ENCODE data around the gene FGFBP3.

The FGFBP3 gene

DNA sequence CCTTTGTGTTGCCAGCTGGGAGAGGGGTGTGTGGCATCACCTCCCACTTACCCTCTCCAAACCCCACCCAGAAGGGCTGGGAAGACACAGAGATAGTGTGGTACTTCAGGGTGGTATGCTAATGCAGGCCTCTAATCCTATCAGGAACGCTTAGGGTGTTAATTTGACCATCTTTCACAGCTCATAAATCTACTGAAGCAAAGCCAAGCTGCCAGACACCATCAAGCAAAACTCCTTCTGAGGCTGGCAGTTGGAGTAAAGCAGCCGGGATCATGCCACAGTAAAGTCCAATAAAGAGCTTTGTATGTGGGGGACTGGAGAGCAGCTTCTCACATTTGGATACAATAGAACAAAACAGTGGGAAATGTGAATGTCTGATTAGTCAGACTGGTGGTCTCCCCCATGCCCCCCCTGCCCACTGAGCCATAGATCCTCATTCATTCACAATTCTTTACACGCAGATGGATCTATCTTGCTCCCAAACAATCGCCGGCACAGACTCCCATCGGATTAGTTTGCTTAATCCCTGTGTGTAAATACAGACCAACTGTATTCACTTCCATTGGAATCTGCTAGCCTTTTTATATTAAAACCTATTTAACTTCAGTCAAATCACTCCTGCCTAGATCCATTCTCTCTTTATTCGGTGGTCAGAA is 29.6 kb downstream of the FGFBP3 start:
- H3K27me3 ChIP-seq (ENCODE audit: control insufficient read depth, insufficient read depth, low read length): no peaks in the 10 kb centered on the region
- no peak overlapping the region for H3K9ac ChIP-seq (ENCODE audit: low read depth, low read length)
- H3K9me3 ChIP-seq (ENCODE audit: control insufficient read depth, insufficient read depth, low read length): no peaks in the 10 kb centered on the region
- no peaks in the 10 kb centered on the region for H3K36me3 ChIP-seq (ENCODE audit: control insufficient read depth, insufficient read depth, low read length)
- H3K4me1 ChIP-seq (ENCODE audit: control insufficient read depth, insufficient read depth, low read length): peaks cover 21% of the 10 kb centered on the region
- no peak overlapping the region for H3K4me3 ChIP-seq (ENCODE audit: low read depth, low read length)

DNA sequence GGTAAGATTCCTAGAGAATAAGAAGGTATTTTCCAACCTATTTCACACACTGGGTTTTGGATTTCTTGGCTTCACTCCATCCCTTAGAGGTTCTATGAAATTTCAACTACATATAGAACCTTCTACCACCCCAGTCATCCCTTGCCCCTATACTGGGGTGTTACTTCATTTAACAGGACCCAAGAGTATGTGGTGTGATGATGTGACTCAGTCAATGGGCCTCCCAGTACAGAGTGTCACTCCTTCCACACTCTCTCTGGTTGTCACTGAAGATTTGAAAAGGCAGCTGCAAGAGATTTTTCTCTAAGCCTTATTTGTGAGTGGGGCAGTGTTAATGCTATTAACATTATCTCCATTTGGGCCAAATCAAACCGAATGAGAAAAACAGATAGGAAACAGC is 33.5 kb downstream of the FGFBP3 start:
- Histone ChIP-seq H3K36me3 (ENCODE audit: control insufficient read depth, insufficient read depth, low read length) (no peaks in the 10 kb centered on the region), H3K9me3 (ENCODE audit: control insufficient read depth, insufficient read depth, low read length) (no peaks in the 10 kb centered on the region), H3K9ac (ENCODE audit: low read depth, low read length) (no peak overlapping the region), H3K27me3 (ENCODE audit: control insufficient read depth, insufficient read depth, low read length) (no peaks in the 10 kb centered on the region), H3K4me3 (ENCODE audit: low read depth, low read length) (no peak overlapping the region), H3K4me1 (ENCODE audit: control insufficient read depth, insufficient read depth, low read length) (peaks cover 7% of the 10 kb centered on the region)

DNA sequence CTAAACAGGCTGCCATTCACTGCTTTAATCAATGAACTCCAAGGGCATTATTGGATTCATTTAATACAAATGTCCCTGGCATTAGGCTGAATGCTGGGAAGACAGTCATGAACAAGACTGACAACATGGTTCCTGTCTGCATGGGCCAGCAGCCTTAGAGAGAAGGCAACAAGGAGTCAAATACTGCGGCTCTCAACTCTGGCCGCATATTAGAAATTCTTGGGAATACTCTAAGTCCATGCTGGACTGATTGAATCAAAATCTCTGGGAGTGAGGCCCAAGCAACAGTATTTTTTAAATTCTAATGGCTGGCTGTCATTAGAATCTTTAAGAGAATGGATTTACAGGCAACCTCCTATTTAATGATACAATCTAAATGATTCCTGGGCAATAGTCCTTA is 34.1 kb downstream of the FGFBP3 start:
- Histone ChIP-seq H3K36me3 (ENCODE audit: control insufficient read depth, insufficient read depth, low read length) (no peaks in the 10 kb centered on the region), H3K4me1 (ENCODE audit: control insufficient read depth, insufficient read depth, low read length) (peaks cover 3% of the 10 kb centered on the region)

DNA sequence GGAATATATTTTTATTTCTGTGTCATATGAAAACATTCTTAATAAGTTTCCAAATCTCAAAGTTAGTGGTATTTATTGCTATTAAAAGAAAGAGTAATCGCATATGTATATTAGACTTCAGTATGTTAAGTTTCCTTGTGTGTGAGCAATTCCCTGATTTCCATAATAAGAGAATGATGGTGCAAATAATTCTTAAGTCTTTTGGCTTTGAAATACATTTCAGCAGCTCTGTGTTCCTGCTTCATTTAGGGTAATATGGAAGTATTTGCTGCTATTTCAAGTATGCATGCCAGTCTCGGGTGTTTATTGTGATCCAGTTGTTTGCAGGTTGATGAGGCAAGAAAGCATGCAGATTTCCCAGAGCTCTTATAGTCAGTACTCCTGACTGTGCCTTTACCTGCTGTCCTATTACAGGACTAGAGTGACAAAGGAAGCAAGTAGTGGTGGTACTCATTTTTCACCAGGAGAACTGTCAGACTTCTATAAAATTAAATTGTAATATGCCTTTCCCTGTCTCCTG is 43.7 kb downstream of the FGFBP3 start:
- peaks cover 3% of the 10 kb centered on the region for H3K4me1 ChIP-seq (ENCODE audit: control insufficient read depth, insufficient read depth, low read length)
- no peak overlapping the region for H3K4me3 ChIP-seq (ENCODE audit: low read depth, low read length)
- no peaks in the 10 kb centered on the region for H3K9me3 ChIP-seq (ENCODE audit: control insufficient read depth, insufficient read depth, low read length)
- no peaks in the 10 kb centered on the region for H3K27me3 ChIP-seq (ENCODE audit: control insufficient read depth, insufficient read depth, low read length)
- no peaks in the 10 kb centered on the region for H3K36me3 ChIP-seq (ENCODE audit: control insufficient read depth, insufficient read depth, low read length)
- no peak overlapping the region for H3K9ac ChIP-seq (ENCODE audit: low read depth, low read length)

More for the DNA sequence above, 34.1 kb downstream of the FGFBP3 start:
- Histone ChIP-seq H3K9me3 (ENCODE audit: control insufficient read depth, insufficient read depth, low read length) (no peaks in the 10 kb centered on the region), H3K4me3 (ENCODE audit: low read depth, low read length) (no peak overlapping the region), H3K9ac (ENCODE audit: low read depth, low read length) (no peak overlapping the region), H3K27me3 (ENCODE audit: control insufficient read depth, insufficient read depth, low read length) (no peaks in the 10 kb centered on the region)

DNA sequence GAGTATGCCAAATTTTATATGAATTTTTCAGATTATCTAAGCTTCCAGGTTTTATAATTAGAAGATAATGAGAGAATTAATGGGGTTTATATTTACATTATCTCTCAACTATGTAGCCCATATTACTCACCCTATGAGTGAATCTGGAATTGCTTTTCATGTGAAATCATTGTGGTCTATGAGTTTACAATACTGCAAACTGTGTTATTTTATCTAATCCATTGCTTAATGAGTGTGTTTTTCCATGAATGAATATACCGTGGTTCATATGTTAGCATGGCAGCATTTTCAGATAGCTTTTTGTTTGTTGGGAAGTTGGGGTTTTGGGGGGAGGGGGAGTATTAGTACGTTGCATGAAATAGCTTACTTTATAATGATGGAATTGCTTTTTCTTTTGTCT is 44.5 kb downstream of the FGFBP3 start:
- H3K4me1 ChIP-seq (ENCODE audit: control insufficient read depth, insufficient read depth, low read length): peaks cover 3% of the 10 kb centered on the region
- no peaks in the 10 kb centered on the region for H3K27me3 ChIP-seq (ENCODE audit: control insufficient read depth, insufficient read depth, low read length)
- no peak overlapping the region for H3K4me3 ChIP-seq (ENCODE audit: low read depth, low read length)
- H3K36me3 ChIP-seq (ENCODE audit: control insufficient read depth, insufficient read depth, low read length): peaks cover 1% of the 10 kb centered on the region
- H3K9ac ChIP-seq (ENCODE audit: low read depth, low read length): no peak overlapping the region
- no peaks in the 10 kb centered on the region for H3K9me3 ChIP-seq (ENCODE audit: control insufficient read depth, insufficient read depth, low read length)

DNA sequence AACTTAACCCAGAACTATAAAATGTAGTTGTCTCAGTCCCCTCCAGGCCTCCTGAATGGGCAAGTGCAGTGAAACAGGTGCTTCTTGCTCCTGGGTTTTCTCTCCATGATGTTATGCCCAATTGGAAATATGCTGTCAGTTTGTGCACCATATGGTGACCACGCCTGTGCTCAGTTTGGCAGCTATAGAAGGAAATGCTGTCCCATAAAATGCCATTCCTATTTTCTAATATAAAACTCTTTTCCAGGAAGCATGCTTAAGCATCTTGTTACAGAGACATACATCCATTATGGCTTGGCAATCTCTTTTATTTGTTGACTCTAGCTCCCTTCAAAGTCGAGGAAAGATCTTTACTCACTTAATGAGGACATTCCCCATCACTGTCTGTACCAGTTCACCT is 45.2 kb downstream of the FGFBP3 start:
- peaks cover 5% of the 10 kb centered on the region for H3K36me3 ChIP-seq (ENCODE audit: control insufficient read depth, insufficient read depth, low read length)
- peaks cover 3% of the 10 kb centered on the region for H3K4me1 ChIP-seq (ENCODE audit: control insufficient read depth, insufficient read depth, low read length)
- no peak overlapping the region for H3K4me3 ChIP-seq (ENCODE audit: low read depth, low read length)
- no peak overlapping the region for H3K9ac ChIP-seq (ENCODE audit: low read depth, low read length)
- no peaks in the 10 kb centered on the region for H3K27me3 ChIP-seq (ENCODE audit: control insufficient read depth, insufficient read depth, low read length)
- no peaks in the 10 kb centered on the region for H3K9me3 ChIP-seq (ENCODE audit: control insufficient read depth, insufficient read depth, low read length)

DNA sequence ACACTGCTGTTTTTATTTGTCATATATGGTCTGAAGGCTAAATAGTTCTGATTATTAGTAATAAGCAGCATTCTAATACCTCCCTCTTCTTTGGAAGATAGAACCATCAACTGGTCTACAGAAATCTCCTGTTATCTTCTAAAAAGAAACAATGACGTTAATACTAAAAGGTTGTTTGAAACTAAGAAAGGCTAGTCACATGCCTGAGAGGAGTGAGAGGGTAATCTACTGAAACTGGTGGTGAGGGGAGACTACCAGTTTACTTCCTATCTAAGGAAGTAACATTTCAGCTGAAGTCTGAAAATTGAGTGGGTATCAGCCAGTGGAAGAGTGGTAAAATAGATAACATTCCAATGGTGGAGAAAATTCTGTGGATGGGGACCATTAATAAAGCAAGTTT is 48.4 kb downstream of the FGFBP3 start:
- Histone ChIP-seq H3K9me3 (ENCODE audit: control insufficient read depth, insufficient read depth, low read length) (no peaks in the 10 kb centered on the region), H3K9ac (ENCODE audit: low read depth, low read length) (no peak overlapping the region), H3K4me3 (ENCODE audit: low read depth, low read length) (no peak overlapping the region), H3K4me1 (ENCODE audit: control insufficient read depth, insufficient read depth, low read length) (peaks cover 3% of the 10 kb centered on the region), H3K27me3 (ENCODE audit: control insufficient read depth, insufficient read depth, low read length) (no peaks in the 10 kb centered on the region), H3K36me3 (ENCODE audit: control insufficient read depth, insufficient read depth, low read length) (peaks cover 5% of the 10 kb centered on the region)

DNA sequence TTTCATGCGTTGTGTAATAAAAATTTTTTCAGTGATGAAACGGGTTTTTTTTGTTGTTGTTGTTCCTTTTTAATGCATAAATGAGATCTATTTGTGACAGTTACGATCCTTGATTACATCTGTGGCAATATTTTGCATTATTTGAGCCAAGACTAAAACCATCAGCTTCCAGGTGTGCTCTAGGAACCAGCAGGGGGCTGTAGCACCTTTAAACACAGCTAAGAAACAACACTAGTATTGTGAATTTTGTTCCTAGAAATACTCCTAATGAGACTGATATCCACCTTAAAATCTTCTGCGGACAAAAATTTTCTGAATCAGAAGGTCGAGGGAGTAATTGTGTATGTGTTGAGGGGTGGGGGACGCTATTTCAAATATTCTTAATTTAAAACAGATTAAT is 52.6 kb downstream of the FGFBP3 start:
- Histone ChIP-seq H3K9me3 (ENCODE audit: control insufficient read depth, insufficient read depth, low read length) (no peaks in the 10 kb centered on the region), H3K4me3 (ENCODE audit: low read depth, low read length) (no peak overlapping the region), H3K27me3 (ENCODE audit: control insufficient read depth, insufficient read depth, low read length) (no peaks in the 10 kb centered on the region), H3K9ac (ENCODE audit: low read depth, low read length) (no peak overlapping the region), H3K36me3 (ENCODE audit: control insufficient read depth, insufficient read depth, low read length) (peaks cover 8% of the 10 kb centered on the region), H3K4me1 (ENCODE audit: control insufficient read depth, insufficient read depth, low read length) (no peaks in the 10 kb centered on the region)

All from iPS-15b (cell line).